GM21447 (cell line): ENCODE results near the gene GHR.

Experiments used
- ATAC-seq: cut with Tn5 transposase; IDR thresholded peaks from one replicate; pipeline ENCODE4 v1.9.1; 2021; ENCODE audit not compliant: unreplicated experiment

The GHR gene

DNA sequence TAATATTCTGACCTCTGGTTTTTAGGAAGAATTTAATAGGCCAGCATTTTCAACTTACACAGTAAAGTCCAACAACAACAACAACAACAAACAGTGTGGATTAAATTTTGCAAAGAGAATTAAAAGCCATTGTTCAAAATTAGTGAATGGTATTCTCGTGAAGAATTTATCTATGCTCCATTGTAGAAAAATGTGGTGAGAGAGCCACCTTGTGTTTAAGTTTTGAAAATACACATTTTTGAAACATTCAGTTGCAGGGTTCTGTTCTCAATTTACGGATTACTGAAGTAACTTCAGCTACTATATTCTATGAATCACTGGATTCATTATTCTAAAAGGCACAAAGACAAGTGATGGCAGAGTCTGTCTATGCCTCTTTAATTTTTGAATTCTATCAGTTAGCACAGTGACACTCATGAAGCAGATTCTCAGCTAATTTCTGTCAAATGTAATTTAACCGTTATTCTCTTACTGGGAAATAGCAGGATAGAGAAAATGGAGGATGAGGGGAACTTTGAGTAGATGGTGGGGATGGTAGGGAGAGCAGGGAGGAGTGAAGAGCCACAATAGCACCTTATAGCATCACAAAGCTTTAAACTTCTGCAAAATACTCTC lies 344.4 kb downstream of the GHR start:
- ATAC-seq: no peak

DNA sequence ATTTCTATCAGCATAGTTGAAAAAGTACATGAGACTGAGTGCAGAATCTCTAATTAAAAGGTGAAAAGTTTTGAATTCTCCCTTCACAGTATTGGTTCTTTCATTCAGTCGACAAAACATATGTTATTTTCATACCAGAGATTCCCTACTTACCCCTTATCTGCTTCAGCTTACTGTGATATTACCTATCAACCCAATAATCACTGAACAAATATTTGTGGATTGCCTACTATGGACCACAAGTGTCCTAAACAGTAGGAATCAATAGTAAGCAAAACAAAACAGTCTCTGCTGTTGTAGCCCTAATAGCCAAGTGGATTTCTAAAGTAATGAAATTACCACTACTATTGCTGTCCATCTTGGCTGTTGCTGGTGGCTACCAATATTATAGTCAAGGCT lies 344.9 kb downstream of the GHR start:
- ATAC-seq: no peak

DNA sequence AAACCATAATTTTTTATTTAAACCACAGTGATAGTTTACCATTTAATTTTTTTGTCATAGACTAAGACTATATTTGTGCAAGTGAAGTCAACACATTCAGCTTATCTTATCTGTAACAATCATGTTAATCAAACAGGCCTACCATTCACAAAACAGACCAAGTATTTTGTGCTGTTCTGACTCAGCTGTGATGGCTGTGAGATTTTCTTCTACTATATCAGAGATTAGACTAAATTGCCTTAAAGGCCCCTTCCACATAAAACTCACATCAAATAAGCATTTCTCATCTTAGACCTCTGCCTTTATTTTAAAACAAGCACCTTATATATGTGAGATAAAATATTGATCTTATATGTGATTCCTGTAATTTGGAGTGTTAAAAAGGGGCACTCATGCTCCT lies 346.8 kb downstream of the GHR start:
- no peak for ATAC-seq
